Measurements from ENCODE around the gene TDRD9. TPM values are rescaled to one million over a fixed set of nuclear protein-coding genes. Genes with fewer than 3 reads are reported as not detected.

Gene TDRD9
- total RNA-seq, 2 experiments from 2014 or later, result 0.33 to 0.62 TPM

- H3K4me1 Mint-ChIP-seq, result peaks cover 2% of the 10 kb centered on the region
Observed at GRCh38 chr14:103897075-103897947, 30.9 kb upstream of the TDRD9 start.

GRCh38 chr14:103898204-103898603 is 30.1 kb upstream of the TDRD9 start:
- no peak overlapping the region for H3K27ac Mint-ChIP-seq
- DNase-seq, result no peak
- H3K4me3 Mint-ChIP-seq, result no peak overlapping the region
- H3K36me3 Mint-ChIP-seq, result no peaks in the 10 kb centered on the region
- peaks cover 2% of the 10 kb centered on the region for H3K4me1 Mint-ChIP-seq
- no peak for ATAC-seq (ENCODE audit: low read depth)
- POLR2A ChIA-PET, result no interaction called here
- no peaks in the 10 kb centered on the region for H3K9me3 Mint-ChIP-seq
- no peaks in the 10 kb centered on the region for H3K27me3 Mint-ChIP-seq

More at GRCh38 chr14:103897075-103897947, 30.9 kb upstream of the TDRD9 start:
- ATAC-seq (ENCODE audit: low read depth), result no peak
- Mint-ChIP-seq H3K4me3 (no peak overlapping the region), H3K36me3 (no peaks in the 10 kb centered on the region), H3K27me3 (no peaks in the 10 kb centered on the region), H3K9me3 (no peaks in the 10 kb centered on the region), H3K27ac (no peak overlapping the region)
- POLR2A ChIA-PET, result no interaction called here
- no peak for DNase-seq

- DNase-seq, result no peak
- H3K4me3 Mint-ChIP-seq, result no peak overlapping the region
- no peaks in the 10 kb centered on the region for H3K27me3 Mint-ChIP-seq
- H3K27ac Mint-ChIP-seq, result no peak overlapping the region
- peaks cover 2% of the 10 kb centered on the region for H3K4me1 Mint-ChIP-seq
- H3K36me3 Mint-ChIP-seq, result no peaks in the 10 kb centered on the region
- POLR2A ChIA-PET, result no interaction called here
- no peaks in the 10 kb centered on the region for H3K9me3 Mint-ChIP-seq
- ATAC-seq (ENCODE audit: low read depth), result no peak
Observed at GRCh38 chr14:103898711-103899110, 29.5 kb upstream of the TDRD9 start.

GRCh38 chr14:103899316-103899715 is 28.9 kb upstream of the TDRD9 start:
- POLR2A ChIA-PET, result no interaction called here
- H3K9me3 Mint-ChIP-seq, result no peaks in the 10 kb centered on the region
- no peaks in the 10 kb centered on the region for H3K27me3 Mint-ChIP-seq
- H3K4me1 Mint-ChIP-seq, result peaks cover 2% of the 10 kb centered on the region
- no peak overlapping the region for H3K27ac Mint-ChIP-seq
- ATAC-seq (ENCODE audit: low read depth), result no peak
- no peaks in the 10 kb centered on the region for H3K36me3 Mint-ChIP-seq
- H3K4me3 Mint-ChIP-seq, result no peak overlapping the region
- no peak for DNase-seq

GRCh38 chr14:103899833-103900232 is 28.4 kb upstream of the TDRD9 start:
- no peak for DNase-seq
- POLR2A ChIA-PET, result no interaction called here
- Mint-ChIP-seq H3K4me3 (no peak overlapping the region), H3K27me3 (no peaks in the 10 kb centered on the region), H3K36me3 (no peaks in the 10 kb centered on the region), H3K27ac (no peak overlapping the region), H3K4me1 (peaks cover 2% of the 10 kb centered on the region), H3K9me3 (no peaks in the 10 kb centered on the region)
- no peak for ATAC-seq (ENCODE audit: low read depth)

- Mint-ChIP-seq H3K36me3 (no peaks in the 10 kb centered on the region), H3K4me1 (peaks cover 6% of the 10 kb centered on the region), H3K27ac (no peak overlapping the region), H3K27me3 (no peaks in the 10 kb centered on the region), H3K9me3 (no peaks in the 10 kb centered on the region), H3K4me3 (no peak overlapping the region)
- POLR2A ChIA-PET, result no interaction called here
- no peak for ATAC-seq (ENCODE audit: low read depth)
- no peak for DNase-seq
Observed at GRCh38 chr14:103904493-103905107, 23.7 kb upstream of the TDRD9 start.

- no peaks in the 10 kb centered on the region for H3K27me3 Mint-ChIP-seq
- DNase-seq (no peak), ATAC-seq (ENCODE audit: low read depth) (peak; percentile 41)
- POLR2A ChIA-PET, result interaction anchor here (0.6 kb wide), 2 partner anchors 42 to 435 kb away, joined by 3 to 4 read pairs; no protein-coding TSS in a partner anchor
- no peaks in the 10 kb centered on the region for H3K9me3 Mint-ChIP-seq
- H3K4me1 Mint-ChIP-seq, result peaks cover 11% of the 10 kb centered on the region
- no peaks in the 10 kb centered on the region for H3K36me3 Mint-ChIP-seq
- no peak overlapping the region for H3K27ac Mint-ChIP-seq
- H3K4me3 Mint-ChIP-seq, result peak overlapping the region; percentile 52
Observed at GRCh38 chr14:103905842-103906456, 22.3 kb upstream of the TDRD9 start.

GRCh38 chr14:103908580-103908979 is 19.7 kb upstream of the TDRD9 start:
- peak overlapping the region; percentile 14 for H3K27ac Mint-ChIP-seq
- peak overlapping the region; percentile 35 for H3K4me3 Mint-ChIP-seq
- H3K27me3 Mint-ChIP-seq, result no peaks in the 10 kb centered on the region
- no peaks in the 10 kb centered on the region for H3K9me3 Mint-ChIP-seq
- POLR2A ChIA-PET, result no interaction called here
- H3K36me3 Mint-ChIP-seq, result peaks cover under 1% of the 10 kb centered on the region
- DNase-seq (no peak), ATAC-seq (ENCODE audit: low read depth) (peak; percentile 69)
- peaks cover 9% of the 10 kb centered on the region for H3K4me1 Mint-ChIP-seq

GRCh38 chr14:103909531-103910261 is 18.6 kb upstream of the TDRD9 start:
- peak overlapping the region; percentile 75 for H3K27ac Mint-ChIP-seq
- H3K9me3 Mint-ChIP-seq, result no peaks in the 10 kb centered on the region
- ATAC-seq (ENCODE audit: low read depth) (no peak), DNase-seq (no peak)
- peak overlapping the region; percentile 71 for H3K4me3 Mint-ChIP-seq
- no peaks in the 10 kb centered on the region for H3K27me3 Mint-ChIP-seq
- peaks cover 9% of the 10 kb centered on the region for H3K4me1 Mint-ChIP-seq
- POLR2A ChIA-PET, result interaction anchor here (0.8 to 1.0 kb wide), 2 partner anchors 9 to 118 kb away, joined by 3 to 7 read pairs; no protein-coding TSS in a partner anchor
- H3K36me3 Mint-ChIP-seq, result peaks cover 4% of the 10 kb centered on the region

GRCh38 chr14:103910262-103910935 is 17.9 kb upstream of the TDRD9 start:
- ATAC-seq (ENCODE audit: low read depth) (peak; percentile 84), DNase-seq (peak; percentile 71)
- Mint-ChIP-seq H3K27me3 (no peaks in the 10 kb centered on the region), H3K9me3 (no peaks in the 10 kb centered on the region), H3K36me3 (peaks cover 7% of the 10 kb centered on the region), H3K4me1 (peaks cover 9% of the 10 kb centered on the region), H3K27ac (peak overlapping the region; percentile 75), H3K4me3 (peak overlapping the region; percentile 71)
- POLR2A ChIA-PET, result interaction anchor here (0.8 to 1.0 kb wide), 2 partner anchors 9 to 117 kb away, joined by 3 to 7 read pairs; no protein-coding TSS in a partner anchor

GRCh38 chr14:103910984-103911383 is 17.3 kb upstream of the TDRD9 start:
- DNase-seq (no peak), ATAC-seq (ENCODE audit: low read depth) (no peak)
- peaks cover 7% of the 10 kb centered on the region for H3K36me3 Mint-ChIP-seq
- H3K27ac Mint-ChIP-seq, result no peak overlapping the region
- H3K9me3 Mint-ChIP-seq, result no peaks in the 10 kb centered on the region
- H3K4me1 Mint-ChIP-seq, result peaks cover 9% of the 10 kb centered on the region
- POLR2A ChIA-PET, result interaction anchor here (0.8 to 1.0 kb wide), 2 partner anchors 10 to 116 kb away, joined by 3 to 7 read pairs; no protein-coding TSS in a partner anchor
- no peak overlapping the region for H3K4me3 Mint-ChIP-seq
- H3K27me3 Mint-ChIP-seq, result no peaks in the 10 kb centered on the region

- no peaks in the 10 kb centered on the region for H3K27me3 Mint-ChIP-seq
- H3K4me1 Mint-ChIP-seq, result peaks cover 9% of the 10 kb centered on the region
- no peak overlapping the region for H3K4me3 Mint-ChIP-seq
- no peak for DNase-seq
- H3K36me3 Mint-ChIP-seq, result peaks cover 7% of the 10 kb centered on the region
- POLR2A ChIA-PET, result no interaction called here
- no peaks in the 10 kb centered on the region for H3K9me3 Mint-ChIP-seq
- ATAC-seq (ENCODE audit: low read depth), result no peak
- peak overlapping the region; percentile 10 for H3K27ac Mint-ChIP-seq
Observed at GRCh38 chr14:103915616-103916015, 12.6 kb upstream of the TDRD9 start.

All from activated naive CD8-positive, alpha-beta T cell treated with anti-CD3 and anti-CD28 coated beads, Interleukin-2, amount 10 ng/mL, durations not matched to agents 7 days and 5 days (primary cell).